Loucy (cell line): ENCODE measurements around the gene ADISSP.

Source experiments
- H2AFZ ChIP-seq: fragments of 200-600 bp; sonication (generic); 2 replicates; pipeline ENCODE4 v1.6.0; 2016; ENCODE audit warnings: antibody characterized with exemption, mild to moderate bottlenecking, low read length, moderate library complexity
- H3F3A ChIP-seq: fragments of 200-600 bp; 2 replicates; pipeline ENCODE4 v1.6.0; 2016; ENCODE audit warnings: antibody characterized with exemption, low read depth, mild to moderate bottlenecking
- H3K27me3 ChIP-seq: fragments of 200-600 bp; sonication (generic); 2 replicates; pipeline ENCODE4 v1.6.1; 2014; ENCODE audit warnings: low read length, mild to moderate bottlenecking; ENCODE audit not compliant: insufficient read depth, poor library complexity, severe bottlenecking
- H3K36me3 ChIP-seq: fragments of 200-600 bp; sonication (generic); 2 replicates; pipeline ENCODE4 v1.6.1; 2016; ENCODE audit warnings: low read length; ENCODE audit not compliant: insufficient read depth
- H3K4me1 ChIP-seq: fragments of 200-600 bp; sonication (generic); 2 replicates; pipeline ENCODE4 v1.5.1; 2014; ENCODE audit warnings: low read length, mild to moderate bottlenecking; ENCODE audit not compliant: insufficient read depth, poor library complexity, severe bottlenecking
- H3K4me2 ChIP-seq: fragments of 200-600 bp; sonication (generic); 2 replicates; pipeline ENCODE4 v1.6.0; 2014; ENCODE audit warnings: antibody characterized with exemption, low read length, low read depth, mild to moderate bottlenecking; ENCODE audit not compliant: poor library complexity, severe bottlenecking
- H3K4me3 ChIP-seq: fragments of 200-600 bp; sonication (generic); 2 replicates; pipeline ENCODE4 v1.5.1; 2014; ENCODE audit warnings: low read length, mild to moderate bottlenecking, mixed read lengths; ENCODE audit not compliant: poor library complexity, severe bottlenecking
- H3K79me2 ChIP-seq: fragments of 200-600 bp; sonication (generic); 2 replicates; pipeline ENCODE4 v1.6.1; 2014; ENCODE audit warnings: low read length; ENCODE audit not compliant: insufficient read depth
- H3K9ac ChIP-seq: fragments of 200-600 bp; sonication (generic); 2 replicates; pipeline ENCODE4 v1.6.0; 2014; ENCODE audit warnings: mild to moderate bottlenecking, low read depth, low read length, moderate library complexity; ENCODE audit not compliant: poor library complexity, severe bottlenecking
- H3K9me2 ChIP-seq: fragments of 200-600 bp; sonication (generic); replicated peaks from 2 replicates; pipeline ENCODE4 v1.6.1; 2016; ENCODE audit warnings: low read depth, low read length, mixed read lengths
- H3K9me3 ChIP-seq: fragments of 200-600 bp; sonication (generic); 2 replicates; pipeline ENCODE4 v1.6.1; 2014; ENCODE audit warnings: mild to moderate bottlenecking, antibody characterized with exemption, low read length, low read depth; ENCODE audit not compliant: insufficient read depth
- H4K20me1 ChIP-seq: fragments of 200-600 bp; sonication (generic); 2 replicates; pipeline ENCODE4 v1.6.0; 2014; ENCODE audit warnings: antibody characterized with exemption, low read length, mild to moderate bottlenecking; ENCODE audit not compliant: insufficient read depth, poor library complexity, severe bottlenecking
- EZH2phosphoT487 ChIP-seq: fragments of 200-600 bp; IDR thresholded peaks from 2 replicates; pipeline ENCODE4 v1.6.1; 2018; ENCODE audit warnings: antibody characterized with exemption, mild to moderate bottlenecking, moderate library complexity, borderline replicate concordance
- TF ChIP-seq, protein P1 (sequence below): fragments of 200-600 bp; sonication (generic); conservative IDR thresholded peaks from 2 replicates; pipeline ENCODE4 v1.5.1; 2014; ENCODE audit warnings: mild to moderate bottlenecking, antibody characterized with exemption, low read length

Gene ADISSP

DNA sequence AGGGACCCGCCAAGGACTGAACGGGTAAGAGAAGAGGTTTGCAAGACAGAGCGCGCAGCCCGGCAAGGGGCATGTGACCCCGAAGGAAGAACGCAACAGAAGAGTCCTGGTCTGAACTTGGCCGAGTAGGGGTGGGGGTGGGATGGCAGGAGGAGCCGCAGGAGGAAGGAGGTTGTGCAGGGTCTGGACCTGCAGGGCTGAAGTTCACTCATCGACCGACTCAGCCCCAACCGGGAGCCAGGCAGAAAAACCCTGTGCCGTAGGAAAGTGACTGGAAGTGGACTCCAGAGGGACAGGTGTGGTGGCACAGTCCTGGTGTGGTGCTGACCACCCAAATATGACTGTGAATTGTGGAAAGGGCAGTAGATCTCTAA is 15.2 kb downstream of the ADISSP start:
- no peaks in the 10 kb centered on the region for H3K9me3 ChIP-seq
- no peaks in the 10 kb centered on the region for H3K79me2 ChIP-seq
- no peaks in the 10 kb centered on the region for H3K4me1 ChIP-seq
- no peaks in the 10 kb centered on the region for H3F3A ChIP-seq
- H4K20me1 ChIP-seq: no peaks in the 10 kb centered on the region
- no peak overlapping the region for H3K4me2 ChIP-seq
- H2AFZ ChIP-seq: no peak overlapping the region
- H3K4me3 ChIP-seq: no peak overlapping the region
- no peaks in the 10 kb centered on the region for H3K9me2 ChIP-seq
- no peaks in the 10 kb centered on the region for H3K27me3 ChIP-seq
- H3K36me3 ChIP-seq: no peaks in the 10 kb centered on the region; the same call in 1 of the 2 replicates
- no peak for TF ChIP-seq EZH2phosphoT487
- TF ChIP-seq, protein P1, sequence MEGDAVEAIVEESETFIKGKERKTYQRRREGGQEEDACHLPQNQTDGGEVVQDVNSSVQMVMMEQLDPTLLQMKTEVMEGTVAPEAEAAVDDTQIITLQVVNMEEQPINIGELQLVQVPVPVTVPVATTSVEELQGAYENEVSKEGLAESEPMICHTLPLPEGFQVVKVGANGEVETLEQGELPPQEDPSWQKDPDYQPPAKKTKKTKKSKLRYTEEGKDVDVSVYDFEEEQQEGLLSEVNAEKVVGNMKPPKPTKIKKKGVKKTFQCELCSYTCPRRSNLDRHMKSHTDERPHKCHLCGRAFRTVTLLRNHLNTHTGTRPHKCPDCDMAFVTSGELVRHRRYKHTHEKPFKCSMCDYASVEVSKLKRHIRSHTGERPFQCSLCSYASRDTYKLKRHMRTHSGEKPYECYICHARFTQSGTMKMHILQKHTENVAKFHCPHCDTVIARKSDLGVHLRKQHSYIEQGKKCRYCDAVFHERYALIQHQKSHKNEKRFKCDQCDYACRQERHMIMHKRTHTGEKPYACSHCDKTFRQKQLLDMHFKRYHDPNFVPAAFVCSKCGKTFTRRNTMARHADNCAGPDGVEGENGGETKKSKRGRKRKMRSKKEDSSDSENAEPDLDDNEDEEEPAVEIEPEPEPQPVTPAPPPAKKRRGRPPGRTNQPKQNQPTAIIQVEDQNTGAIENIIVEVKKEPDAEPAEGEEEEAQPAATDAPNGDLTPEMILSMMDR: no peak
- H3K9ac ChIP-seq: no peak overlapping the region

DNA sequence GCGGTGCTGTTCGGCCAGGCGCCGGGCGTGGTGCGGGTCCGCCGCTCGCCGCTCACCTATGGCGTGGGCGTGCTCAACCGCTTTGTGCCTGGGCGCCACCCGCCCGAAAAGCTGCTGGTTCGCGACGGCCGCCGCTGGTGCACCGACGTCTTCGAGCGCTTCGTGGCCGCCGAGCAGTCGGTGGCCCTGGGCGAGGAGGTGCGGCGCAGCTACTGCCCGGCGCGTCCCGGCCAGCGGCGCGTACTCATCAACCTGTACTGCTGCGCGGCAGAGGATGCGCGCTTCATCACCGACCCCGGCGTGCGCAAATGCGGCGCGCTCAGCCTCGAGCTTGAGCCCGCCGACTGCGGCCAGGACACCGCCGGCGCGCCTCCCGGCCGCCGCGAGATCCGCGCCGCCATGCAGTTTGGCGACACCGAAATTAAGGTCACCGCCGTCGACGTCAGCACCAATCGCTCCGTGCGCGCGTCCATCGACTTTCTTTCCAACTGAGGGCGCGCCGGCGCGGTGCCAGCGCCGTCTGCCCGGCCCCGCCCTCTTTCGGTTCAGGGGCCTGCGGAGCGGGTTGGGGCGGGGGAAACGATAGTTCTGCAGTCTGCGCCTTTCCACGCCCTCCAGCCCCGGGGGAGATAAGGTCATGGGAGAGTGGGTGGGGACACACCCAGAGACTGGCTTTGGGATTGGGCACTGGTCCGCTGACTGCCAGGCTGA is 15.7 kb downstream of the ADISSP start:
- TF ChIP-seq EZH2phosphoT487: no peak
- TF ChIP-seq, protein P1: no peak
- Histone ChIP-seq H3K9me3 (no peaks in the 10 kb centered on the region), H3K4me3 (no peak overlapping the region), H3F3A (no peaks in the 10 kb centered on the region), H3K4me1 (no peaks in the 10 kb centered on the region), H3K9me2 (no peaks in the 10 kb centered on the region), H4K20me1 (no peaks in the 10 kb centered on the region), H3K36me3 (no peaks in the 10 kb centered on the region; the same call in 1 of the 2 replicates), H2AFZ (no peak overlapping the region), H3K27me3 (no peaks in the 10 kb centered on the region), H3K4me2 (no peak overlapping the region), H3K9ac (no peak overlapping the region), H3K79me2 (no peaks in the 10 kb centered on the region)

DNA sequence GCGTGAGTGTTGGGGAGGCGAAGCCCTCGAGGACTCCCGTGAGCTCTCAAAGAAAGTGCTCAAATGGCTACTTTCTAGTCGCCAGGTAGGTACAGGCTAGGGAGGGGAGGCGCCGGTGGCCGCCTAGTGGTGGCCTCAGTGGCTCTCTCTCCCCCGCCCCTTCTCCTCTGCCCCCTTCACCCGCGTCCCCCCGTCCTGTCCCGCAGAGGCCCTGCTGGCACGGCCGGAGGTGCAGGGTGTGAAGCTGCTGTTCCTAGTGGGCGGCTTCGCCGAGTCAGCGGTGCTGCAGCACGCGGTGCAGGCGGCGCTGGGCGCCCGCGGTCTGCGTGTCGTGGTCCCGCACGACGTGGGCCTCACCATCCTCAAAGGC is 16.3 kb downstream of the ADISSP start:
- Histone ChIP-seq H3K4me3 (no peak overlapping the region), H3K36me3 (no peaks in the 10 kb centered on the region; the same call in 1 of the 2 replicates), H3F3A (no peaks in the 10 kb centered on the region), H3K27me3 (no peaks in the 10 kb centered on the region), H3K4me1 (no peaks in the 10 kb centered on the region), H3K9me2 (no peaks in the 10 kb centered on the region), H3K79me2 (no peaks in the 10 kb centered on the region), H2AFZ (no peak overlapping the region), H3K4me2 (no peak overlapping the region), H3K9ac (no peak overlapping the region), H3K9me3 (no peaks in the 10 kb centered on the region), H4K20me1 (no peaks in the 10 kb centered on the region)
- TF ChIP-seq EZH2phosphoT487: no peak
- TF ChIP-seq, protein P1: no peak
